Measurements from ENCODE around the gene XYLT1. TPM values are rescaled to one million over a fixed set of nuclear protein-coding genes. Genes with fewer than 3 reads are reported as not detected.

Gene XYLT1
- polyA plus RNA-seq, 1 donor, result 9.9 TPM

DNA sequence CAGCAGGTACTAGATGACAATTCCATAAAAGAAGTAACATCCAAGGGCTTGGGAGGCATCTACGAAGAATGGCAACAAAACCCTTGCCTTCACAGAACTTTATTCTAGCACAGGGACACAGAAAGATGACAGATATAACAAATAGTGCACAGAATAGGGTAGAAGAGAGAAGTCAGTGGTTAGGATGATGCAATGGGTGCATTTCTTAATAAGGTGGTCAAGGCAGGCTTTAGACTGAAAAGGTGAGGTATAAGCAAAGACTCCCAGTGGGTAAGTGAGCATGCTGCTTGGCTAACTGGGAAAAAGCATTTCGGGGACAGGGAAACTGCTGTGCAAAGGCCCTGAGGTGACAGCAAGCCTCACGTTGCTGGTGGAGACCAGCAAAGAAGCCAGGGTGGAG lies 175.9 kb downstream of the XYLT1 start:
- H3K27ac ChIP-seq (ENCODE audit: low read length), result no peak overlapping the region

DNA sequence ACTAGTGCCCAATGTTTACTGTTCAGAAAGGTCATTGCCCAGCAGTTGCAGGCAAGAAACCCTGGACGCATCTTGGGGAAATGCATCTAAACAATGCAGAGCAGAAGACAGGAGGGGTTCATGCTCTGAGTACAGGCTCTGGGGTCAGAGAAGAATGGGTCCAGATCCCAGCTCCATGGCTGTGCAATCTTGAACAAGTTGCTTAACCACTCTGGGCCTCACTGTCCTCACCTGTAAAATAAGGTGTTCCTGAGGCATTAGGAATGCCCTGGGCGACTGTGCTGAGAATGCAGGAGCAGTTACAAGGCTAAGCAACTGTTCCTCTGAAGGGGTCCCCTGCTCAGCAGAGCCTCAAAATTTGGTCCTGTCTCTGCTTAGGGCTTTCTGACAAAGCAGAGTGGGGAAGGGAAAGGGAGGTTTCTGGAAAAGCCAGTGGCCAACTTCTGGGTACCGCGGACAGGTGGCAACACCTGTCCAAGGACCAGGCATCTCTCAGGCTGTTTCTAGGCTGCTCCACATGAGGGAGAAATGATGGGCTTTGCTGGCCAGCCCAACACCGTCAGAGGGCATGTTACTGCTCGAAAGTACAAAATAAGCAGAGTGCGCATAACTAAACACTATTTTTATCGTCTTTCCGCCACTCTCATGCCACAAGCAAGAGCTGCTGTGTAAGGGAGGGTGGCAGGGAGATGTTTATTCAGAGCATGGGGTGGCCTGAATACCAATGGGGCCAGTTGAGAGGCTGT lies 176.8 kb downstream of the XYLT1 start:
- DNase-seq, result no peak
- 90% methylated on average over 2 of the region's 9 CpGs for WGBS (ENCODE audit: insufficient coverage, low lambda C conversion rate)
- H3K4me1 ChIP-seq (ENCODE audit: control insufficient read depth, insufficient read depth, low read length), result no peaks in the 10 kb centered on the region
- H3K36me3 ChIP-seq (ENCODE audit: control insufficient read depth, insufficient read depth, low read length), result peaks cover 2% of the 10 kb centered on the region
- H3K9me3 ChIP-seq (ENCODE audit: control insufficient read depth, low read depth, low read length), result no peaks in the 10 kb centered on the region
- H3K27me3 ChIP-seq (ENCODE audit: control insufficient read depth, insufficient read depth, low read length), result no peaks in the 10 kb centered on the region
- H3K27ac ChIP-seq (ENCODE audit: low read length), result no peak overlapping the region
- no peak overlapping the region for H3K4me3 ChIP-seq (ENCODE audit: low read length)

More for the DNA sequence above, 175.9 kb downstream of the XYLT1 start:
- 100% methylated on average over 2 of the region's 3 CpGs for WGBS (ENCODE audit: insufficient coverage, low lambda C conversion rate)
- H3K4me3 ChIP-seq (ENCODE audit: low read length), result no peak overlapping the region
- H3K9me3 ChIP-seq (ENCODE audit: control insufficient read depth, low read depth, low read length), result no peaks in the 10 kb centered on the region
- H3K27me3 ChIP-seq (ENCODE audit: control insufficient read depth, insufficient read depth, low read length), result no peaks in the 10 kb centered on the region
- peaks cover 2% of the 10 kb centered on the region for H3K36me3 ChIP-seq (ENCODE audit: control insufficient read depth, insufficient read depth, low read length)
- DNase-seq, result no peak
- no peaks in the 10 kb centered on the region for H3K4me1 ChIP-seq (ENCODE audit: control insufficient read depth, insufficient read depth, low read length)

- Histone ChIP-seq H3K27me3 (ENCODE audit: control insufficient read depth, insufficient read depth, low read length) (no peaks in the 10 kb centered on the region), H3K9me3 (ENCODE audit: control insufficient read depth, low read depth, low read length) (no peaks in the 10 kb centered on the region), H3K36me3 (ENCODE audit: control insufficient read depth, insufficient read depth, low read length) (peaks cover 2% of the 10 kb centered on the region), H3K4me3 (ENCODE audit: low read length) (no peak overlapping the region), H3K27ac (ENCODE audit: low read length) (no peak overlapping the region), H3K4me1 (ENCODE audit: control insufficient read depth, insufficient read depth, low read length) (no peaks in the 10 kb centered on the region)
- no peak for DNase-seq
- no CpG with 5 or more reads among the region's 2 CpGs for WGBS (ENCODE audit: insufficient coverage, low lambda C conversion rate)
Measured at GRCh38 chr16:17291289-17291688, 179.5 kb downstream of the XYLT1 start.

- Histone ChIP-seq H3K9me3 (ENCODE audit: control insufficient read depth, low read depth, low read length) (no peaks in the 10 kb centered on the region), H3K4me3 (ENCODE audit: low read length) (no peak overlapping the region), H3K27ac (ENCODE audit: low read length) (no peak overlapping the region), H3K36me3 (ENCODE audit: control insufficient read depth, insufficient read depth, low read length) (peaks cover 2% of the 10 kb centered on the region), H3K4me1 (ENCODE audit: control insufficient read depth, insufficient read depth, low read length) (no peaks in the 10 kb centered on the region), H3K27me3 (ENCODE audit: control insufficient read depth, insufficient read depth, low read length) (no peaks in the 10 kb centered on the region)
- WGBS (ENCODE audit: insufficient coverage, low lambda C conversion rate), result 93% methylated on average over 6 of the region's 11 CpGs
- DNase-seq, result no peak
Measured at GRCh38 chr16:17289674-17290635, 180.8 kb downstream of the XYLT1 start.

DNA sequence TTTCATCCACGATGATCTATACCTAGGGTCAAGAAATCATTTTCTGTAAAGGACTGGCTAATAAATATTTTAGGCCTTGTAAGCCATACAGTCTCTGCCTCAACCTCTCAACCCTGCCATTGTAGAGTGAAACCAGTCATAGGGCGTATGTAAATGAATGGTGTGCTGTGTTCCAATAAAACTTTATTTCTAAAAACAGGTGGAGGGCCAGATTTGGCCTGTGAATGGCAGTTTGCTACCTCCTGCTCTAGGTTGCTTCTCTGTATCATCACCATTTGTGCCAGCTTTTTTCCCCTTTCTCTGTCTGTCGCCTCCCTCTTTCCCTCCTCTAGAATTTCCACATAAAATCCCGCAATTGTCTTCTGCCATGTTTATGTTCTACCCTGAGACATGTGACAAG lies 181.7 kb downstream of the XYLT1 start:
- no peaks in the 10 kb centered on the region for H3K9me3 ChIP-seq (ENCODE audit: control insufficient read depth, low read depth, low read length)
- 100% methylated on average over 1 of the region's 4 CpGs for WGBS (ENCODE audit: insufficient coverage, low lambda C conversion rate)
- H3K36me3 ChIP-seq (ENCODE audit: control insufficient read depth, insufficient read depth, low read length), result no peaks in the 10 kb centered on the region

DNA sequence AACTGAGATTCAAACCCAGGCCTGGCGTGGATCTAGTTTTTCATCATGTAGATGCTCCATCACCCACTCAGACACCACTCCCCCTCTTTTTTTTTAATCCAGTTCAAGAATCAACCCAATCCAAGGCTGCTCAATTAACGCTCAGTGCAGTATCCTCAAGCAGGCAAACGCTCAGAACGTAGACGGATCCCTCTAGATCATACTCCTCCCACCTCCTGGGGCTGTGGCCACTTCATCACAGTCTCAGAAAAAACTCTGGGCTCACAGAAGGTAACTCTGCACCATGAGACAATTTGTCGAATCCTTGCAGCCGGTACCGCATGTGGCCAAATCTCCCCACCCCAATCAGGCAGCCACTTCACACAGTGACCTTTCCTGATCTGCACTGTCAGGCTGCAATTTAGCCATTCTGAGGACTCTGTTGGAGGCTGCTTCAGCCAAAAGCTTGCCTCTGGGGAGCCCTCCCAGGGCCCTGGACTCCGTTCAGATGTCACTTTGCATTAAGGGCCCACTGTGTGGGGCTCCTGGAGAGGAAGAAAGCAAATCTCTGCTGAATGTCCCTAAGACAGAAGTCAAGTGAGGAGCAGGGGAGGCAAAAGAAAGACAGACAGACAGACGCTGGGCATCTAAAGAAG lies 183.5 kb downstream of the XYLT1 start:
- H3K4me1 ChIP-seq (ENCODE audit: control insufficient read depth, insufficient read depth, low read length), result no peaks in the 10 kb centered on the region
- WGBS (ENCODE audit: insufficient coverage, low lambda C conversion rate), result no CpG with 5 or more reads among the region's 10 CpGs
- no peaks in the 10 kb centered on the region for H3K27me3 ChIP-seq (ENCODE audit: control insufficient read depth, insufficient read depth, low read length)
- DNase-seq, result no peak
- no peaks in the 10 kb centered on the region for H3K36me3 ChIP-seq (ENCODE audit: control insufficient read depth, insufficient read depth, low read length)
- no peak overlapping the region for H3K27ac ChIP-seq (ENCODE audit: low read length)
- no peak overlapping the region for H3K4me3 ChIP-seq (ENCODE audit: low read length)
- H3K9me3 ChIP-seq (ENCODE audit: control insufficient read depth, low read depth, low read length), result no peaks in the 10 kb centered on the region

More for the DNA sequence above, 181.7 kb downstream of the XYLT1 start:
- DNase-seq, result no peak
- H3K4me1 ChIP-seq (ENCODE audit: control insufficient read depth, insufficient read depth, low read length), result no peaks in the 10 kb centered on the region
- no peaks in the 10 kb centered on the region for H3K27me3 ChIP-seq (ENCODE audit: control insufficient read depth, insufficient read depth, low read length)
- H3K4me3 ChIP-seq (ENCODE audit: low read length), result no peak overlapping the region
- no peak overlapping the region for H3K27ac ChIP-seq (ENCODE audit: low read length)

GRCh38 chr16:17286443-17286842 lies 184.3 kb downstream of the XYLT1 start:
- no peak for DNase-seq
- Histone ChIP-seq H3K27me3 (ENCODE audit: control insufficient read depth, insufficient read depth, low read length) (no peaks in the 10 kb centered on the region), H3K9me3 (ENCODE audit: control insufficient read depth, low read depth, low read length) (no peaks in the 10 kb centered on the region), H3K4me1 (ENCODE audit: control insufficient read depth, insufficient read depth, low read length) (no peaks in the 10 kb centered on the region), H3K36me3 (ENCODE audit: control insufficient read depth, insufficient read depth, low read length) (no peaks in the 10 kb centered on the region), H3K4me3 (ENCODE audit: low read length) (no peak overlapping the region), H3K27ac (ENCODE audit: low read length) (no peak overlapping the region)
- no CpG with 5 or more reads among the region's 4 CpGs for WGBS (ENCODE audit: insufficient coverage, low lambda C conversion rate)

GRCh38 chr16:17283016-17283415 lies 187.7 kb downstream of the XYLT1 start:
- no peaks in the 10 kb centered on the region for H3K36me3 ChIP-seq (ENCODE audit: control insufficient read depth, insufficient read depth, low read length)
- H3K4me3 ChIP-seq (ENCODE audit: low read length), result no peak overlapping the region
- no peaks in the 10 kb centered on the region for H3K27me3 ChIP-seq (ENCODE audit: control insufficient read depth, insufficient read depth, low read length)
- no peak overlapping the region for H3K27ac ChIP-seq (ENCODE audit: low read length)
- 100% methylated on average over 1 of the region's 8 CpGs for WGBS (ENCODE audit: insufficient coverage, low lambda C conversion rate)
- H3K9me3 ChIP-seq (ENCODE audit: control insufficient read depth, low read depth, low read length), result no peaks in the 10 kb centered on the region
- peaks cover 3% of the 10 kb centered on the region for H3K4me1 ChIP-seq (ENCODE audit: control insufficient read depth, insufficient read depth, low read length)
- DNase-seq, result no peak

DNA sequence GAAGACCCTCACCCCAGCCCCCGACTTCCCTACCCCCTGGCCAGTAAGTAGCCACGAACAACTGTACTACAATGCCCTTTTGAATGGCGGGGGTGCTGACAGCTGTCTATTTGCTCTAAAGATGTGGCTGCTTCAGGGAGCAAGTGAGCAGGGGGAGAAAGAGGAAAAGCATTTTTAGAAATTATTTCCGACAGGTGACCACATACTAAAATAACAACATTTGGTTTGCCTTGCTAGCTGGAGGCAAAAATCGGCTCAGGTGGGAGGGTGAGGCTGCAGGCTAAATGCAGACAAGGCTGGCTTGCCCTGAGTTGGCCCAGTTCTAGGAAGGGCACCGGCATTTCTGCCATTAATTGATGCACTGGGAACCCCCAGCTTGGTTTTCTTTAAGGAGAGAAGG lies 188.5 kb downstream of the XYLT1 start:
- Histone ChIP-seq H3K4me1 (ENCODE audit: control insufficient read depth, insufficient read depth, low read length) (peaks cover 9% of the 10 kb centered on the region), H3K9me3 (ENCODE audit: control insufficient read depth, low read depth, low read length) (no peaks in the 10 kb centered on the region)
- DNase-seq, result no peak

GRCh38 chr16:17281052-17281451 lies 189.7 kb downstream of the XYLT1 start:
- no peak for DNase-seq
- WGBS (ENCODE audit: insufficient coverage, low lambda C conversion rate), result no CpG with 5 or more reads among the region's 7 CpGs
- Histone ChIP-seq H3K4me3 (ENCODE audit: low read length) (no peak overlapping the region), H3K4me1 (ENCODE audit: control insufficient read depth, insufficient read depth, low read length) (peaks cover 16% of the 10 kb centered on the region), H3K27me3 (ENCODE audit: control insufficient read depth, insufficient read depth, low read length) (no peaks in the 10 kb centered on the region), H3K9me3 (ENCODE audit: control insufficient read depth, low read depth, low read length) (no peaks in the 10 kb centered on the region), H3K27ac (ENCODE audit: low read length) (no peak overlapping the region), H3K36me3 (ENCODE audit: control insufficient read depth, insufficient read depth, low read length) (no peaks in the 10 kb centered on the region)

More for the DNA sequence above, 188.5 kb downstream of the XYLT1 start:
- WGBS (ENCODE audit: insufficient coverage, low lambda C conversion rate), result no CpG with 5 or more reads among the region's 6 CpGs
- Histone ChIP-seq H3K36me3 (ENCODE audit: control insufficient read depth, insufficient read depth, low read length) (no peaks in the 10 kb centered on the region), H3K27ac (ENCODE audit: low read length) (no peak overlapping the region), H3K4me3 (ENCODE audit: low read length) (no peak overlapping the region), H3K27me3 (ENCODE audit: control insufficient read depth, insufficient read depth, low read length) (no peaks in the 10 kb centered on the region)
